SK-N-SH (cell line): Measurements from ENCODE around the gene DEGS1. TPM values are rescaled to one million over a fixed set of nuclear protein-coding genes. Genes with fewer than 3 reads are reported as not detected.

ENCODE experiments used
- CTCF ChIA-PET: fragments of 300-600, 350-600 bp; formaldehyde crosslinking; extraction: SDS; loops from one replicate; lab custom pipeline; 2021; lab: Yijun Ruan, JAX
- POLR2A ChIA-PET: fragments of 350-600 bp; sonication (Branson Sonifier 250); formaldehyde crosslinking; extraction: SDS; loops from one replicate; lab custom pipeline; 2020; ENCODE audit warnings: antibody characterized with exemption, inconsistent platforms; lab: Yijun Ruan, JAX
- DNase-seq: peaks from one replicate; pipeline ENCODE4 v3.0.0; 2012
- H2AFZ ChIP-seq: fragments of 200-600 bp; sonication (generic); 2 replicates; pipeline ENCODE4 v1.8.1; 2016; ENCODE audit warnings: antibody characterized with exemption, mild to moderate bottlenecking, low read depth
- H3F3A ChIP-seq: fragments of 200-600 bp; sonication (generic); replicated peaks from 2 replicates; pipeline ENCODE3; 2016; ENCODE audit warnings: antibody characterized with exemption, mild to moderate bottlenecking; ENCODE audit not compliant: insufficient read depth
- H3K27ac ChIP-seq, 2 experiments: fragments of 200-500 bp in 1 of 2; fragments of 200-600 bp in 1 of 2; sonication (Bioruptor generic) in 1 of 2; sonication (generic), shearing (Covaris generic) in 1 of 2; 2 replicates each; pipeline versions ENCODE4 v1.5.1 to v1.6.1; 2014 to 2016; ENCODE audit warnings: low read depth in 2 of 2, inconsistent platforms in 1 of 2, low read length in 1 of 2, mild to moderate bottlenecking in 1 of 2, mixed read lengths in 1 of 2
- H3K27me3 ChIP-seq: fragments of 200-600 bp; sonication (generic), shearing (Covaris generic); 2 replicates; pipeline ENCODE4 v1.6.1; 2016; ENCODE audit warnings: mixed run types; ENCODE audit not compliant: insufficient read depth
- H3K36me3 ChIP-seq, 2 experiments: fragments of 200-500 bp in 1 of 2; fragments of 200-600 bp in 1 of 2; sonication (Bioruptor generic) in 1 of 2; sonication (generic) in 1 of 2; replicated peaks in 1 of 2; 2 replicates each; pipeline versions ENCODE3 to v1.5.1; 2014 to 2016; ENCODE audit warnings: low read length in 1 of 2, mild to moderate bottlenecking in 1 of 2; ENCODE audit not compliant: insufficient read depth in 2 of 2, control insufficient read depth in 1 of 2
- H3K4me1 ChIP-seq, 2 experiments: fragments of 200-500 bp in 1 of 2; fragments of 200-600 bp in 1 of 2; sonication (Bioruptor generic) in 1 of 2; sonication (generic), shearing (Covaris generic) in 1 of 2; 2 replicates each; pipeline versions ENCODE4 v1.5.1 to v1.6.1; 2014 to 2016; ENCODE audit warnings: low read depth in 1 of 2, low read length in 1 of 2, mixed run types in 1 of 2; ENCODE audit not compliant: insufficient read depth in 2 of 2, control insufficient read depth in 1 of 2
- H3K4me2 ChIP-seq: fragments of 200-600 bp; sonication (generic), shearing (Covaris generic); 2 replicates; pipeline ENCODE4 v1.6.1; 2017; ENCODE audit warnings: mixed run types
- H3K4me3 ChIP-seq, 2 experiments: fragments of 200-500 bp in 1 of 2; fragments of 200-600 bp in 1 of 2; sonication (Bioruptor generic) in 1 of 2; sonication (generic), shearing (Covaris generic) in 1 of 2; 2 replicates each; pipeline versions ENCODE4 v1.5.1 to v1.8.1; 2014 to 2016; ENCODE audit warnings: low read depth in 2 of 2, inconsistent platforms in 1 of 2, low read length in 1 of 2, mild to moderate bottlenecking in 1 of 2, mixed read lengths in 1 of 2, moderate library complexity in 1 of 2
- H3K79me2 ChIP-seq: fragments of 200-600 bp; sonication (generic); 2 replicates; pipeline ENCODE4 v1.8.1; 2017; ENCODE audit warnings: mild to moderate bottlenecking; ENCODE audit not compliant: insufficient read depth
- H3K9ac ChIP-seq: fragments of 200-600 bp; sonication (generic); 2 replicates; pipeline ENCODE4 v1.6.1; 2017; ENCODE audit warnings: mixed run types
- H3K9me2 ChIP-seq: fragments of 200-600 bp; sonication (generic); 2 replicates; pipeline ENCODE4 v1.6.1; 2017; ENCODE audit warnings: mixed run types
- H3K9me3 ChIP-seq: fragments of 200-600 bp; sonication (generic); 2 replicates; pipeline ENCODE4 v1.6.1; 2017; ENCODE audit warnings: mixed run types, mild to moderate bottlenecking, moderate library complexity
- H4K20me1 ChIP-seq: fragments of 200-600 bp; sonication (generic); 2 replicates; pipeline ENCODE4 v1.6.1; 2017; ENCODE audit warnings: mild to moderate bottlenecking, mixed run types; ENCODE audit not compliant: insufficient read depth
- CHD2 ChIP-seq: fragments of 150-350 bp; IDR thresholded peaks from 2 replicates; pipeline ENCODE4 v1.6.1; 2018; ENCODE audit warnings: low read length; ENCODE audit not compliant: partially characterized antibody
- CTCF ChIP-seq: fragments of 200-600 bp; sonication (generic); IDR thresholded peaks from 2 replicates; pipeline ENCODE4 v1.6.1; 2017; ENCODE audit warnings: antibody characterized with exemption, mild to moderate bottlenecking, moderate library complexity
- ELF1 ChIP-seq: IDR thresholded peaks from 2 replicates; pipeline ENCODE4 v1.4.0; 2012
- EP300 ChIP-seq, 2 experiments: IDR thresholded peaks; 2 replicates each; pipeline versions ENCODE4 v1.4.0 to v1.6.1; 2012; ENCODE audit warnings: borderline replicate concordance in 1 of 2, low read depth in 1 of 2, low read length in 1 of 2
- EZH2phosphoT487 ChIP-seq: fragments of 200-600 bp; sonication (generic); IDR thresholded peaks from 2 replicates; pipeline ENCODE4 v1.6.1; 2017; ENCODE audit warnings: low read depth, mixed run types, mild to moderate bottlenecking, antibody characterized with exemption, moderate library complexity, borderline replicate concordance
- FOSL2 ChIP-seq: IDR thresholded peaks from 2 replicates; pipeline ENCODE4 v1.4.0; 2012; ENCODE audit warnings: low read depth, mild to moderate bottlenecking, moderate library complexity, borderline replicate concordance
- FOXJ3 ChIP-seq: sonication (generic); formaldehyde crosslinking; IDR thresholded peaks from 2 replicates; pipeline ENCODE4 v1.5.1; 2020; ENCODE audit warnings: mild to moderate bottlenecking, missing genetic modification reagents
- GATA2 ChIP-seq: sonication (generic); formaldehyde crosslinking; IDR thresholded peaks from 2 replicates; pipeline ENCODE4 v1.5.0; 2020; ENCODE audit warnings: mild to moderate bottlenecking, missing genetic modification reagents
- IRF3 ChIP-seq: fragments of 150-350 bp; IDR thresholded peaks from 2 replicates; pipeline ENCODE4 v1.6.1; 2016; ENCODE audit warnings: mild to moderate bottlenecking, low read depth, low read length
- MEF2A ChIP-seq: IDR thresholded peaks from 2 replicates; pipeline ENCODE4 v1.4.0; 2012; ENCODE audit warnings: low read depth, borderline replicate concordance
- MXI1 ChIP-seq: IDR thresholded peaks from 2 replicates; pipeline ENCODE4 v1.6.1; 2012; ENCODE audit warnings: mild to moderate bottlenecking, low read depth, low read length, improper control_type of control experiment
- NFIC ChIP-seq: IDR thresholded peaks from 2 replicates; pipeline ENCODE4 v1.4.0; 2012; ENCODE audit warnings: borderline replicate concordance
- PBX3 ChIP-seq: IDR thresholded peaks from 2 replicates; pipeline ENCODE4; 2012
- RAD21 ChIP-seq: IDR thresholded peaks from 2 replicates; pipeline ENCODE4 v1.6.1; 2012; ENCODE audit warnings: mild to moderate bottlenecking, low read length
- RFX5 ChIP-seq: IDR thresholded peaks from 2 replicates; pipeline ENCODE4 v1.6.1; 2012; ENCODE audit warnings: mild to moderate bottlenecking, improper control_type of control experiment, low read length
- TAF1 ChIP-seq: IDR thresholded peaks from 2 replicates; pipeline ENCODE4 v1.6.1; 2012; ENCODE audit warnings: low read depth, mild to moderate bottlenecking, low read length, moderate library complexity, borderline replicate concordance
- TEAD4 ChIP-seq: IDR thresholded peaks from 2 replicates; pipeline ENCODE4 v1.4.0; 2012; ENCODE audit warnings: mild to moderate bottlenecking, borderline replicate concordance; ENCODE audit not compliant: insufficient read depth
- ZBTB33 ChIP-seq: IDR thresholded peaks from 2 replicates; pipeline ENCODE4 v1.4.0; 2012; ENCODE audit warnings: low read depth, borderline replicate concordance
- WGBS: methylation state at CpG from one replicate; pipeline ENCODE4 v1.1.6; 2017; ENCODE audit warnings: low lambda C conversion rate; 5-methylcytosine and 5-hydroxymethylcytosine counted together
- polyA plus RNA-seq, 3 experiments: library from polyadenylated mRNA; depleted of rRNA; stranded (reverse); fragments of >200 nt; gene quantifications; 2 replicates each; pipeline ENCODE4 v1.2.3, GENCODE V29; 2012

The DEGS1 gene
- polyA plus RNA-seq, 1 of the 3 experiments (the other 2 are of a cell fraction), result 62.3 TPM

- WGBS, result 89% methylated on average over 5 of the region's 5 CpGs
- Histone ChIP-seq H3K4me3 (no peak overlapping the region), H3K79me2 (no peaks in the 10 kb centered on the region), H3K9me3 (no peaks in the 10 kb centered on the region), H4K20me1 (no peaks in the 10 kb centered on the region), H3F3A (peaks cover 9% of the 10 kb centered on the region), H3K4me1 (0 out of 4 replicates have a peak, but pooled peaks cover 0 to 3% of the 10 kb centered on the region in 2 experiments), H3K4me2 (no peak overlapping the region), H2AFZ (no peak overlapping the region), H3K36me3 (no peaks in the 10 kb centered on the region), H3K9me2 (no peaks in the 10 kb centered on the region), H3K27me3 (no peaks in the 10 kb centered on the region), H3K9ac (no peak overlapping the region), H3K27ac (no peak overlapping the region)
- CTCF ChIA-PET, result interaction anchor here (1.0 kb wide), 1 partner anchor 10 kb away, joined by 3 read pairs; no protein-coding TSS in a partner anchor
- TF ChIP-seq ZBTB33 (no peak), RAD21 (no peak), TAF1 (no peak), FOSL2 (no peak), MXI1 (no peak), PBX3 (no peak), CTCF (no peak), FOXJ3 (CRISPR knock-in tag) (no peak), NFIC (no peak), GATA2 (CRISPR knock-in tag) (no peak), IRF3 (no peak), RFX5 (no peak), CHD2 (no peak), TEAD4 (no peak), EZH2phosphoT487 (no peak), EP300 (IDR thresholded peaks at IDR 0.05; ENCODE audit: borderline replicate concordance in 1 of 2, low read depth in 1 of 2, low read length in 1 of 2) (no peak), ELF1 (no peak), MEF2A (no peak)
- POLR2A ChIA-PET, result interaction anchor here (0.8 kb wide), 1 partner anchor 9 kb away, joined by 3 read pairs; the partner anchor contains the start of gene DEGS1
- no peak for DNase-seq
Measured at GRCh38 chr1:224173523-224173922, 9.5 kb upstream of the DEGS1 start.
